Kidney capillary endothelial cell (primary cell): ENCODE measurements around the gene PCAT6.
A peak's percentile ranks its signal among the peaks of the same experiment; 100 is the strongest.

Source experiments
- DNase-seq: peaks from one replicate; pipeline ENCODE4 v3.0.0-alpha.2; 2018; ENCODE audit warnings: low spot score

The PCAT6 gene

DNA sequence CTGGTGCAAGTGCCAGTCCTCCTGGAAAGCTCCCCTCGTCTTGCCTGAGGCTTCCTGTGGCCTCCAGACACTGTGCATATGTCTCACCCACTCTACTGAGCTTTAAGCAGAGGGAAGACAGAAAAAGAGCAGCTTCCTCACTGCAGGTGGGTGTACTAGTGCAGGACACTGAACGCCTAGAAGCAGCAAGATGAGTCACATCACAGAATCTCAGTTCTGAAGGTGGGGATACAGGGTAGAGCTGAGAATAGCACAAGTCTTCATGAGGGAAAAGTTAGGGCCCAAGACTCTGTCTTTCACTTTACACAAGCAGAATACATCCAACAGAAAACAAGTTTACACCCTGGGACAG lies 37.4 kb downstream of the PCAT6 start:
- no peak for DNase-seq

- DNase-seq = no peak
Observed at GRCh38 chr1:202850593-202851362, 40.0 kb downstream of the PCAT6 start.

DNA sequence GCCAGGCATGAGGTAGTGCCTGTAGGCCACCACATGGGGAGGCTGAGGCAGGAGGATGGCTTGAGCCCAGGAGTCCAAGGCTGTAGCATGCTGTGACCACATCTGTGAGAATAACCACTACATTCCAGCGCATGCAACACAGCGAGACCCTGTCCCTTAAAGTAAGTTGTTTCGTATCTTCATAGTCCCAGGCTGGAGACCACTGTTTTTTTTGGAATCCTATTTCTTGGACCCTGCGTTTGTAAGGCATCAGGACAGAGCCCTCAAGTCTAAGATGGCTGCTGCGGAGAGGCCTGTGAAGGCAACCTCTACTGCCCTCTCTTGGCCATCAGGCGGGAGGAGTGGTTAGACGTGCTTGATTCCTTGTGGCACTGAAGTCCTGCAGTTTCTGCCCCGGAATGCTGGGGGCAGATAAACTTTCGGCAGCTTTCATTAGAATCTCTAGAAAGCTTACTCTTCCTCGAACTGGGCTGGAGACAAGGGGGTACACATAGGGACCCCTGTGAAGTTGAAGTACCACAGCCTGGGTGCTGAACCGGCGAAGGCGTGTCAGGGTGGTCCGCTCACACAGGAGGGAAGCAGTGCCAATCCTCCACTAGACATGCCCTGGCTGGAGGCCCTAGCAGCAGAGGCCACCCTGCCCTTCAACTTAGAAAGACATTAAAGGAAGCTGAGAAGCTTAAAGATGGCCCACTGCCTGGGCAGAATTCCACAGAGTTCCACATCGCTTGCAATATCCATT lies 41.6 kb downstream of the PCAT6 start:
- peak; percentile 62 for DNase-seq

- no peak for DNase-seq
Observed at GRCh38 chr1:202854787-202855186, 44.0 kb downstream of the PCAT6 start.

DNA sequence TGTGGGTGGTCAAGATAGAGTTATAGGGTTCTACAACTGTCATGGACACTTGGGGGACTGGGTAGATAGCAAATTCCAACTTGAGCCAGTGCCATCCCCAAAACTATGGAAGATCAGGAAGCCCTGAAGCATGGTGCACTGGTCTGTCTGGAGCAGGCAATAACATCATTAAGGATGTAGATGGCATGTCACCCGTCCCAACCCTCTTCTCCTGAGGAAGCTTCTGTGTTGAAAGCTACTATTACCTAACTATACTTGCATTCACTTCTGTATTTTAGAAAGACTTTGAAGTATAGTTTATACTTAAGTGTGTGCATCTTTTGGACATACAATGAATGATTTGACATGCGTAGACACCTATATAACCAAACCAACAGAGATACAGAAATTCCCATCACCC lies 45.3 kb downstream of the PCAT6 start:
- no peak for DNase-seq

- no peak for DNase-seq
Observed at GRCh38 chr1:202857136-202857610, 46.4 kb downstream of the PCAT6 start.

- no peak for DNase-seq
Observed at GRCh38 chr1:202858331-202858730, 47.6 kb downstream of the PCAT6 start.

DNA sequence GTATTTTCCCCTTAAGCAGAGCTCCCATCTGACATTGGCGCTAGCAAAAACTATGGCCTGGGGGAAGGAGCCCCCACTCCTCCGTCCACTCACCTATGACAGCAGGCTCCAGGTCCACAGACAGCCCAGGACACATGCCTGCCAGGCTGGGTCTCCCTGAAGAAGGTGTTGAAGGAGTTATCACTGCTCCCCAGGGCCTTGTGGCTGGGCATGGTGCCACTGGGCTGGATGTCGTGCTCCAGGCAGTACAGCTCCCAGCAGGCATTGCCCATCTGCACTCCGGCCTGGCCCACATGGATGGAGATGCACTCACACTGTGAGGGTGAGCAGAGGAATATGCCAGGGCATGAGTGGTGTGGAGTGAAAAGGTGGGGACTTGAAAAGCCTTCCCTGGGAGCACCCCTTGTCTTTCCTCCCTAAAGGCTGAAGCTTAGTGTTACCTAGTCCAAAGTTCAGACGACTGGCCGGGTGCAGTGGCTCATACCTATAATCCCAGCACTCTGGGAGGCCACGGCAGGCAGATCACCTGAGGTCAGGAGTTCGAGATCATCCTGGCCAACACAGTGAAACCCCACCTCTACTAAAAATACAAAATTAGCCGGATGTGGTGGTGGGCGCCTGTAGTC lies 48.1 kb downstream of the PCAT6 start:
- DNase-seq = no peak

DNA sequence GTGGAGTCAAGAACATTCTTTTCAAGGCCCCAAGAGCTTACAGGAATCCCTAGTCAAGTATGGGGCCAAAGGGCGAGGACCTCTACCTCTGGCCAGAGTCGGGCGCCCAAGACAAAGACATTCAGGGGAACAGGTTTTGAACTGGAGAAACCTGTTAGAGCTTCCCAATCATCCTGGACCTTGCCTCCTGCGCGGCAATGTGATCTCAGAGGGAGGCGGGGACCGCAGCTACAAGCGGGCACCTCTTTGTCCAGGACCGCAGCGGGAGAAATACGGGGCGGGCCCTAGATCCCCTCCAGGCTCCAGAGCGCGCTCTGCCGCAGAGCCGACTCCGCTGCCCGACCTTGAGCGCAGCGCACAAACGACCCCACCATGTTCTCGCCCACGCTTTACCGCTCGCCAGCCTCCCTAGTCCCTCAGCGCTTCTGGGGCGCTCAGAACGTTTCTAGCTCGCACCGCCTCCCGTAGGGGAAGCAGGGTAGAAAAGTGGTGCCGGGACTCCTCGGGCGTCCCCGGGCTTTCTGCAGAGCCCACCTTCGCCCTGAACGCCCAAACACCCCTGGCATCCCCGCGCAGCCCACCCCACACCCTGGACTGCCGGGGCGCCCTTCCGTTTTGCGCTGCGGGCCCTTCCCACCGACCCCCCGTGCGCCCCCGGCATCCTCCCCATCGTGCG lies 50.1 kb downstream of the PCAT6 start:
- peak; percentile 24 for DNase-seq
